Ovary (tissue), 9 donors: ENCODE results near the gene GALNT13. TPM values are rescaled to one million over a fixed set of nuclear protein-coding genes. Genes with fewer than 3 reads are reported as not detected.

Source experiments
- DNase-seq, 5 donors: peaks; one replicate each; pipeline ENCODE4 v3.0.0-alpha.2; 2019 to 2020
- H3K27ac ChIP-seq, 2 donors: fragments of 200-600 bp; one replicate each; pipeline versions ENCODE4 v1.5.1 to v1.8.0; 2019 to 2022
- H3K27me3 ChIP-seq: fragments of 200-600 bp; one replicate; pipeline ENCODE4 v1.8.0; 2022
- H3K36me3 ChIP-seq: fragments of 200-600 bp; sonication (generic); one replicate; pipeline ENCODE4 v1.5.1; 2019
- H3K4me1 ChIP-seq: one replicate; pipeline ENCODE4 v1.8.1; 2013; ENCODE audit warnings: mild to moderate bottlenecking, moderate library complexity; ENCODE audit not compliant: insufficient read depth
- H3K4me3 ChIP-seq: fragments of 200-600 bp; sonication (generic); one replicate; pipeline ENCODE4 v1.5.1; 2017
- H3K9me3 ChIP-seq, 2 donors: fragments of 200-600 bp in 1 of 2; sonication (generic) in 1 of 2; one replicate each; pipeline versions ENCODE4 v1.5.1 to v1.8.1; 2013 to 2019; ENCODE audit warnings: mild to moderate bottlenecking in 1 of 2, moderate library complexity in 1 of 2
- EP300 ChIP-seq: sonication (generic); formaldehyde crosslinking; IDR thresholded peaks from one replicate; pipeline ENCODE4 v1.6.1; 2017; ENCODE audit warnings: antibody characterized with exemption
- POLR2A ChIP-seq: fragments of 450-650 bp; IDR thresholded peaks from one replicate; pipeline ENCODE4 v1.6.1; 2017; ENCODE audit warnings: antibody characterized with exemption, mild to moderate bottlenecking, moderate library complexity
- WGBS, 3 donors: extraction: QIAGEN DNeasy Blood & Tissue Kit in 1 of 3; methylation state at CpG; one replicate each; pipeline versions ENCODE4 v1.1.5 to v1.1.7; 2013 to 2017; 5-methylcytosine and 5-hydroxymethylcytosine counted together
- intact Hi-C, 4 donors: fragments of 100-400 bp; cut with DNase I; formaldehyde crosslinking; loops; one replicate each; pipeline versions ENCODE4 v1.11.0 to v1.15.1; 2022 to 2023
- polyA plus RNA-seq, 2 donors: library from polyadenylated mRNA; stranded (reverse); fragments of 200-250 nt in 1 of 2; fragments of 350-450 nt in 1 of 2; fragmentation: Illumina TruSeq in 1 of 2; extraction: RNeasy Lipid Tissue Mini Kit (QIAGEN cat#74804) in 1 of 2; gene quantifications; one replicate each; pipeline ENCODE4 v1.2.3, GENCODE V29; 2013 to 2014
- total RNA-seq, 7 donors: library from RNA; depleted of rRNA in 2 of 7; stranded (reverse); fragments of >200 nt in 2 of 7; fragmentation: NEBNext Ultra II Directional in 3 of 7; extraction: Animal tissue kit (Norgen Biotek cat#: 25700) in 3 of 7; gene quantifications; one replicate each; pipeline versions ENCODE4 v1.1.0 to v1.2.4, GENCODE V29; 2016 to 2023
- TF ChIP-seq, protein P1 (sequence below), 3 donors: fragments of 450-650 bp in 2 of 3; fragments of 200-600 bp in 1 of 3; IDR thresholded peaks; one replicate each; pipeline versions ENCODE4 v1.5.1 to v1.8.0; 2016 to 2022; ENCODE audit warnings: antibody characterized with exemption in 3 of 3, mild to moderate bottlenecking in 1 of 3
- donor health status: DM: no; HTN: no; CAD: no; lungs with moderate emphysema.
- donor health status: DM: no; HTN: no; CAD: no.
- donor health status: Bipolar disorder and iron deficiency.
- donor health status: DM: yes; HTN: yes; CAD: no.
- donor health status: DM: no; HTN: no; CAD: no.
- donor health status: DM: yes; HTN: yes; CAD: no.

GALNT13 gene
- total and polyA plus RNA-seq, 9 donors = 0.22 to 4.7 (median 1.1) TPM; not detected in 1

DNA sequence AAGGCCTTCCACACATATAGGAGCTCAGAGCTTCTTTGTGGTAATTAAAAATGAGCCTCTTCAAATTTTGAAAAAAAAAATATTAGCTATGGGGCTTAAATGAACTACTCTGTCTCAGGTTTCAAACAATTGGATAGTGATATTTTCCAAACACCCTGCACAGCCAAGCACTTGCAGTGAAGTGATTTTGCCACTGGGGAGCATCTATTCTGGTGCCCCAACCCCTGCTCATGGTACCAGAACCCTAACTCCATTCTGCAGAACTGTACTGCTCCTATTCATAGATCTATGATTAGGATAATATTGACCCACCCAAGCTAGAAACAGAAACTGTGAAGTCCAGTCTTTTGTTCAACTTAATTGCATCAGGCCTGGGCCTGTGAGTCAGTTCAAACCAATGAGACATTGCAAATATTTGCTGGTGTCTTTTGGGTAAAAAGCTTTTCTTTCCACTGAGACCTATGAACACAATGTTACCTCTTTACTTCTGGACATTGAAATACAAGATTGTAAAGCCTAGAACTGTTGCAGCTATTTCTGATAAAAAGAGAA, 324.0 kb downstream of the GALNT13 start:
- DNase-seq = no peak
- Histone ChIP-seq H3K4me1 (no peaks in the 10 kb centered on the region), H3K4me3 (no peak overlapping the region), H3K9me3 (no peaks in the 10 kb centered on the region), H3K27me3 (no peaks in the 10 kb centered on the region), H3K36me3 (no peaks in the 10 kb centered on the region), H3K27ac (no peak overlapping the region)
- TF ChIP-seq POLR2A = no peak
- TF ChIP-seq, protein P1, sequence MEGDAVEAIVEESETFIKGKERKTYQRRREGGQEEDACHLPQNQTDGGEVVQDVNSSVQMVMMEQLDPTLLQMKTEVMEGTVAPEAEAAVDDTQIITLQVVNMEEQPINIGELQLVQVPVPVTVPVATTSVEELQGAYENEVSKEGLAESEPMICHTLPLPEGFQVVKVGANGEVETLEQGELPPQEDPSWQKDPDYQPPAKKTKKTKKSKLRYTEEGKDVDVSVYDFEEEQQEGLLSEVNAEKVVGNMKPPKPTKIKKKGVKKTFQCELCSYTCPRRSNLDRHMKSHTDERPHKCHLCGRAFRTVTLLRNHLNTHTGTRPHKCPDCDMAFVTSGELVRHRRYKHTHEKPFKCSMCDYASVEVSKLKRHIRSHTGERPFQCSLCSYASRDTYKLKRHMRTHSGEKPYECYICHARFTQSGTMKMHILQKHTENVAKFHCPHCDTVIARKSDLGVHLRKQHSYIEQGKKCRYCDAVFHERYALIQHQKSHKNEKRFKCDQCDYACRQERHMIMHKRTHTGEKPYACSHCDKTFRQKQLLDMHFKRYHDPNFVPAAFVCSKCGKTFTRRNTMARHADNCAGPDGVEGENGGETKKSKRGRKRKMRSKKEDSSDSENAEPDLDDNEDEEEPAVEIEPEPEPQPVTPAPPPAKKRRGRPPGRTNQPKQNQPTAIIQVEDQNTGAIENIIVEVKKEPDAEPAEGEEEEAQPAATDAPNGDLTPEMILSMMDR (IDR thresholded peaks at IDR 0.05) = no peak
- no peak for TF ChIP-seq EP300
- intact Hi-C loops = no loop called here

DNA sequence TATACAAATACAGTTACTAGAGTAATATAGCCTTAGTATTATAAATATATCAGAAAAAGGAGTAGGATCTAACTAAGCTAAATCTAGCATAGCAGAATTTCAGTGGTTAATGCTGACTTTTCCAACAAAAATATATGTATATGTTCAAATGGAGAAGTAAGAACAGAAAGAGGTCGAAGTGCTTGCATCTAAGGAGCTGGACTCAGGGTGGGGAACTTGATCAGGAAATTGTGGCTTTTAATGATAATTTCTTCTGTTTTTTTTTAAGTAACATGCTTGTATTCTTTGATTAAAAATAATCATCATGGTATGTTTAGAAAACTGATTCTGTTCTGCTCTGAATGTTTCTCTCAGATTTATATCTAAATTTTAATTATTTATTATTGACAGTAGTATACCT, 327.1 kb downstream of the GALNT13 start:
- Histone ChIP-seq H3K4me3 (no peak overlapping the region), H3K27me3 (no peaks in the 10 kb centered on the region), H3K27ac (no peak overlapping the region), H3K9me3 (no peaks in the 10 kb centered on the region), H3K4me1 (no peaks in the 10 kb centered on the region), H3K36me3 (no peaks in the 10 kb centered on the region)
- 60 to 65% (median 61%) methylated on average over 1 of the region's 1 CpG for WGBS, 3 donors
- intact Hi-C loops = no loop called here
- TF ChIP-seq, protein P1 (IDR thresholded peaks at IDR 0.05) = no peak
- TF ChIP-seq POLR2A (no peak), EP300 (no peak)
- no peak for DNase-seq

DNA sequence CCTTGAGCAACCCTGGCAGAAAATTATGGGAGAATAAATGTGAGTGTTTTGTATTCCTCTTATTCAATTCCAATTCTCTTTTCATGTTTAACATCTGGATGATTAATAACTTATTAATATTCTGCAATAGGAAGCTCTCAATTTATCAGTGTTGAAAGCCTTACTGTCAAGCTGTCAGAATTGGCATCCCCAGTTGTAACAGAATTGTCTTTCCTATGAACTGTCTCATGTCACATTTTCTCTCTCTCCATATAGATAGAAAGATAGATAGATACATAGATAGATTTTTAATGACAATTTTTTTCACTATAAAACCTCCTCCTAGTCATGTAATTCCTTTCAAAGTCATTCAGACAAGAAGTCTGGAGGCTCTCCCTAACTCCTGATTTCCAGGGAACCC, 331.5 kb downstream of the GALNT13 start:
- TF ChIP-seq, protein P1 (IDR thresholded peaks at IDR 0.05) = no peak
- TF ChIP-seq EP300 (no peak), POLR2A (no peak)
- Histone ChIP-seq H3K9me3 (no peaks in the 10 kb centered on the region), H3K36me3 (no peaks in the 10 kb centered on the region), H3K27me3 (no peaks in the 10 kb centered on the region), H3K4me1 (no peaks in the 10 kb centered on the region), H3K27ac (no peak overlapping the region), H3K4me3 (no peak overlapping the region)
- DNase-seq = no peak
- intact Hi-C loops = no loop called here

DNA sequence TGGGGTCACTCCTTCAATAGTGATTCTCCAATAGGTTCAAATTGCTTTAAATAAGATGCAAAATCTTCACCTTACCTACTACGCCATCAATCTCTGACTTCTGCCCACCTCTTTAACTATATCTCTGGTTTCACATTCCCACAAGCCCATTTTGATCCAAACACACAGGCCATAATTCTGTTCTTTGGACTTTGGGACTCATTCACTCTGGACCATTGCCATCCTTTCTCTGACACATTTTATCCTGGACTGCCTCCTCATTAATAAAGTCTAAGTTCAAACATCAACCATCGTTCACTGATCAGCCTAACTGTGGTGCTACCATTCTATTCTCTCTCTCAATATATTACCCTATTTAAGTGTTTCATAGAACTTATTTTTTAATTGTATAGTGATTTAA, 332.2 kb downstream of the GALNT13 start:
- Histone ChIP-seq H3K9me3 (no peaks in the 10 kb centered on the region), H3K36me3 (no peaks in the 10 kb centered on the region), H3K4me1 (no peaks in the 10 kb centered on the region), H3K27me3 (no peaks in the 10 kb centered on the region), H3K27ac (no peak overlapping the region), H3K4me3 (no peak overlapping the region)
- intact Hi-C loops = no loop called here
- WGBS, 3 donors = 89% methylated on average over 2 of the region's 2 CpGs
- no peak for TF ChIP-seq EP300
- DNase-seq = no peak

DNA sequence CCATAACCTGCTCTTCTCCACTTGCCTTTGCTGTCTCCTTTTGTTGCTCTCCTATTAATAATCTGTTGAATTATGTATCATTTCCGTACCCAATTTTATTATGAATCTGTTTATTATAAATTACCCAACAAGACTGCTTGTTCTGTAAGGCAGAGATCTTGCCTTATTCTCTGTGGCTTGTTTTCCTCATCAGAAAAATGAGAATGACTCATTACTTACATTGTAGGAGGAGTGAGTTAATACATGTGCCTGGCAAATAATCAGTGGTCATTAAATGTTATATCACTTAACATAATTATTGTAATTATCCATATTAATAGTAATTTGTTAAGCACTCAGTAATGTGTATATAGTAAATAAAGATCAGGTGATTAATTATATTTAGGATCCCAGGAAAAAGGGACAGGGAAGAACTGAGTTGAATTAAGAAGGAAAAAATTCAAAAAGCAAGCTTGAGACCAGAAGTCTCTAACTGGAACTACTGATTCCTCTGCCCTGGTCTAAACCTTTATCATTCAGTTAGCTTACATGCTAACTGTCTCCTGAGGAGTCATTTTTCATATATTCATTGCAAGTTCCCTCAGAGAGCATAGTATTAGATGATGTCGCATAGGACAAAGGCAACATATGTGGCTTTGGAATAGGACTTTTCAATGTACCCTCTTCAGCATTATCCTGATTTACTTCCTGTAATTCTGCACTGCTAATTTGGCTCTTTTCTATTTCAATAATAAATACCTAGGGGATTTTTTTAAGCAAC, 335.7 kb downstream of the GALNT13 start:
- intact Hi-C loops = no loop called here

More for the DNA sequence above, 335.7 kb downstream of the GALNT13 start:
- H3K4me1 ChIP-seq = no peaks in the 10 kb centered on the region
- 73 to 92% (median 81%) methylated on average over 2 of the region's 2 CpGs for WGBS, 3 donors
- no peaks in the 10 kb centered on the region for H3K36me3 ChIP-seq
- H3K27ac ChIP-seq = no peak overlapping the region
- H3K9me3 ChIP-seq = no peaks in the 10 kb centered on the region
- no peaks in the 10 kb centered on the region for H3K27me3 ChIP-seq
- DNase-seq = no peak
- TF ChIP-seq, protein P1 (IDR thresholded peaks at IDR 0.05) = no peak
- TF ChIP-seq POLR2A (no peak), EP300 (no peak)
- no peak overlapping the region for H3K4me3 ChIP-seq
